Measurements from ENCODE around the gene ACOXL.

Gene ACOXL

GRCh38 chr2:110866045-110866444, 133.7 kb downstream of the ACOXL start:
- no peak for DNase-seq (ENCODE audit: low read depth)
- no peak for TF ChIP-seq CTCF (IDR thresholded peaks at IDR 0.05; ENCODE audit: insufficient read depth, low read depth, low read length, missing control alignments)
- H3K4me3 ChIP-seq (ENCODE audit: low read length): no peak overlapping the region

- DNase-seq (ENCODE audit: low read depth): no peak
- H3K4me3 ChIP-seq (ENCODE audit: low read length): no peak overlapping the region
- TF ChIP-seq CTCF (IDR thresholded peaks at IDR 0.05; ENCODE audit: insufficient read depth, low read depth, low read length, missing control alignments): no peak
Measured at GRCh38 chr2:110866466-110866865, 134.1 kb downstream of the ACOXL start.

- TF ChIP-seq CTCF (IDR thresholded peaks at IDR 0.05; ENCODE audit: insufficient read depth, low read depth, low read length, missing control alignments): no peak
- no peak for DNase-seq (ENCODE audit: low read depth)
Measured at GRCh38 chr2:110867078-110867477, 134.7 kb downstream of the ACOXL start.

GRCh38 chr2:110868971-110869370, 136.6 kb downstream of the ACOXL start:
- H3K4me3 ChIP-seq (ENCODE audit: low read length): no peak overlapping the region
- DNase-seq (ENCODE audit: low read depth): no peak
- TF ChIP-seq CTCF (IDR thresholded peaks at IDR 0.05; ENCODE audit: insufficient read depth, low read depth, low read length, missing control alignments): no peak

More at GRCh38 chr2:110867078-110867477, 134.7 kb downstream of the ACOXL start:
- H3K4me3 ChIP-seq (ENCODE audit: low read length): no peak overlapping the region

GRCh38 chr2:110869472-110870446, 137.4 kb downstream of the ACOXL start:
- no peak for TF ChIP-seq CTCF (IDR thresholded peaks at IDR 0.05; ENCODE audit: insufficient read depth, low read depth, low read length, missing control alignments)
- H3K4me3 ChIP-seq (ENCODE audit: low read length): no peak overlapping the region
- DNase-seq (ENCODE audit: low read depth): no peak

GRCh38 chr2:110870545-110870944, 138.2 kb downstream of the ACOXL start:
- H3K4me3 ChIP-seq (ENCODE audit: low read length): no peak overlapping the region
- TF ChIP-seq CTCF (IDR thresholded peaks at IDR 0.05; ENCODE audit: insufficient read depth, low read depth, low read length, missing control alignments): no peak

More at GRCh38 chr2:110870545-110870944, 138.2 kb downstream of the ACOXL start:
- DNase-seq (ENCODE audit: low read depth): no peak

Data from epithelial cell of esophagus (primary cell).